C4-2B (cell line): ENCODE data around the gene DFFA.

Experiments used
- CTCF ChIP-seq: fragments of 450-650 bp; conservative IDR thresholded peaks from 2 replicates; pipeline ENCODE4 v1.5.1; 2017; ENCODE audit warnings: mild to moderate bottlenecking
- ZFX ChIP-seq: fragments of 450-650 bp; IDR thresholded peaks from 2 replicates; pipeline ENCODE4 v1.6.1; 2017

GRCh38 chr1:10432910-10433700, 39.2 kb downstream of the DFFA start:
- no peak for TF ChIP-seq CTCF
- TF ChIP-seq ZFX, result no peak
